Muscle layer of duodenum (tissue), 2 donors: Measurements from ENCODE around the gene DNAH6.

Experiments
- H3K27ac ChIP-seq: one replicate; pipeline ENCODE4 v1.7.0; 2013; ENCODE audit warnings: mild to moderate bottlenecking, low read length
- H3K27me3 ChIP-seq: one replicate; pipeline ENCODE4 v1.7.0; 2013; ENCODE audit warnings: low read depth, mild to moderate bottlenecking, control low read depth, low read length
- H3K36me3 ChIP-seq, 2 donors: one replicate each; pipeline ENCODE4 v1.7.0; 2013; ENCODE audit warnings: low read length in 2 of 2, control low read depth in 1 of 2, mild to moderate bottlenecking in 1 of 2; ENCODE audit not compliant: insufficient read depth in 2 of 2, control insufficient read depth in 1 of 2
- H3K4me1 ChIP-seq, 2 donors: one replicate each; pipeline ENCODE4 v1.7.0; 2013; ENCODE audit warnings: low read length in 2 of 2, mild to moderate bottlenecking in 2 of 2, control low read depth in 1 of 2, moderate library complexity in 1 of 2; ENCODE audit not compliant: insufficient read depth in 2 of 2, control insufficient read depth in 1 of 2
- H3K4me3 ChIP-seq, 2 donors: one replicate each; pipeline ENCODE4 v1.7.0; 2013; ENCODE audit warnings: low read length in 2 of 2, low read depth in 1 of 2, mild to moderate bottlenecking in 1 of 2
- H3K9me3 ChIP-seq, 2 donors: one replicate each; pipeline ENCODE4 v1.7.0; 2013; ENCODE audit warnings: low read length in 2 of 2, control low read depth in 1 of 2, mild to moderate bottlenecking in 1 of 2; ENCODE audit not compliant: control insufficient read depth in 1 of 2
- donor health status: healthy.

The DNAH6 gene

DNA sequence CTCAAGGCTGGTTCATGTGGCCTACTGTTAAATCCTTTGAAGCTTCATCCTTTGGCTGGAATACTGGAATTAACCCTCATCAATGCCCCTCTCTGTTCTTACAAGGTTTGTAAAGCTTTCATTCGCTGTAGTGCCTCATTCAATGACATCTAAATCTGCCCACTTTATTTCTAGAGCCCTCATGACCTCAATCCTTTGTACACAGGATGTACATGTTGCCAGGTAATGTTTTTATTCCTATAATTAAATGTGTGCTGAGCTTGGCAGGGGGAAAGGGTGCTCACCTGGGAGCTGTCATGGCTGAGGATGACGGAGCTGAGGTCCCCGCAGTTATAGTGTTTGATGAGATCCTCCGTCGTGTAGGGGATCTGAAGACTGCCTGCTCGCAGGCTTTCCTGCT, 325.3 kb downstream of the DNAH6 start:
- Histone ChIP-seq H3K36me3 (no peaks in the 10 kb centered on the region), H3K9me3 (no peaks in the 10 kb centered on the region), H3K27me3 (no peaks in the 10 kb centered on the region), H3K4me3 (no peak overlapping the region), H3K4me1 (no peaks in the 10 kb centered on the region), H3K27ac (no peak overlapping the region)

DNA sequence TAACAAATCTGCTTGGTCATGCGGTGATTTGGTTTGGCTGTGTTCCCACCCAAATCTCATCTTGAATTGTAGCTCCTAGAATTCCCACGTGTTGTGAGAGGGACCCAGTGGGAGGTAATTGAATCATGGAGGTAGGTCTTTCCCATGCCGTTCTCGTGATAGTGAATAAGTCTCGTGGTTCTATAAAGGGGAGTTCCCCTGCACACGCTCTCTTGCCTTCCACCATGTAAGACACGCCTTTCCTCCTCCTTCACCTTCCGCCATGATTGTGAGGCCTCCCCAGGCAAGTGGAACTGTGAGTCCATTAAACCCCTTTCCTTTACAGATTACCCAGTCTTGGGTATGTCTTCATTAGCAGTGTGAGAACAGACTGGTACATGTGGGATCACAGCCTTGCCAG, 327.8 kb downstream of the DNAH6 start:
- no peak overlapping the region for H3K4me3 ChIP-seq
- no peak overlapping the region for H3K27ac ChIP-seq

DNA sequence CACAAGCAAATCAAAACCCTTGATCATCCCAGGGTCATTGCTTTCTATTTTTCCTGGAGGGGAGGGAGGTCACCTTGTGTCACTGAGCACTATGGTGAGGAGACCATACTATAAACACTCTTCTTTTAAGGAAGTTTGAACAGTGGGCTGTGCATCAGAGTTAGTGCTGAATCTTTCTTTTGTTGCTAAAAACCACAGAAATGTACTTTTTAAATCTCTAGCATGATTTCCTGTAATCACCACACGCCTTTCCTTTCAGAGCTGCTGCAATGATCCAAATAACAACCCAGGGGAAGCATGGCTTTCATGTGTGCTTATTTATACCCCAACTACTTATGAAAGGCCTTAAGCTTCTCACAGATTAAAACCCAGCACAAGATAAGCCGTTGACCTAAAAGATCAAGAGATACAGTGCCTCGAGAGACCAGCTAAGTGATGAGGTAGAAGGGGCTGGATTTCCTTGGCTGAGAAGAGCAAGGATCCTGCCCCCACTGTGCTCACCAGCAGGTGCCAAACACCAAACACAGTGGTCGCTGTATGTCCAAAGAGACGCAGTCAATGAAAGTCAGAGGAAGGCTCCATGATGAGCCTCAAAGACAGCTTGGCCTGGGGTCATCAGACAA, 329.9 kb downstream of the DNAH6 start:
- peak overlapping the region; percentile 61 for H3K27ac ChIP-seq
- H3K36me3 ChIP-seq: no peaks in the 10 kb centered on the region
- H3K4me1 ChIP-seq: no peaks in the 10 kb centered on the region
- H3K9me3 ChIP-seq: no peaks in the 10 kb centered on the region
- no peaks in the 10 kb centered on the region for H3K27me3 ChIP-seq
- H3K4me3 ChIP-seq: no peak overlapping the region

More for the DNA sequence above, 327.8 kb downstream of the DNAH6 start:
- Histone ChIP-seq H3K36me3 (no peaks in the 10 kb centered on the region), H3K9me3 (no peaks in the 10 kb centered on the region), H3K4me1 (no peaks in the 10 kb centered on the region), H3K27me3 (no peaks in the 10 kb centered on the region)

DNA sequence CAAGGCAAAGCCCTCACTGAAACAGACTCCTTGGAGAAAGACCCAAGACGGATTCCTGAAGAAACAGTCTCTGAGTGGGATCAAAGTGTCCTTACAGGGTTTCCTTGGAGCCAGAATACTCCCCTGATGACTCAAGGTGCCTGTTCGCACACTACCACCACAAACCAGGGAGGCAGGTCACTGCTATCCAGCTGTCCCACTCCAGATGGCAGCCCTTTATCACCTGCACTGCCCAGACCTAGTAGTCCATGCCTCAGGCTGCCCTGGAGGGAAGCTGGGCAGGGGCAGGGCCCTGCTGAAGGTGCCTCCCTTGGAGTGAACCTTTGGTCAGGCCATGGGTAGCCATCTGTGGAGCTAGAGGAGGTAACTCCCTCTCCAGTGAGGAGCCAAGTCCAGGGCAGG, 330.4 kb downstream of the DNAH6 start:
- no peaks in the 10 kb centered on the region for H3K4me1 ChIP-seq
- H3K36me3 ChIP-seq: no peaks in the 10 kb centered on the region
- H3K27ac ChIP-seq: peak overlapping the region; percentile 61
- no peaks in the 10 kb centered on the region for H3K9me3 ChIP-seq
- H3K4me3 ChIP-seq: no peak overlapping the region
- H3K27me3 ChIP-seq: no peaks in the 10 kb centered on the region

DNA sequence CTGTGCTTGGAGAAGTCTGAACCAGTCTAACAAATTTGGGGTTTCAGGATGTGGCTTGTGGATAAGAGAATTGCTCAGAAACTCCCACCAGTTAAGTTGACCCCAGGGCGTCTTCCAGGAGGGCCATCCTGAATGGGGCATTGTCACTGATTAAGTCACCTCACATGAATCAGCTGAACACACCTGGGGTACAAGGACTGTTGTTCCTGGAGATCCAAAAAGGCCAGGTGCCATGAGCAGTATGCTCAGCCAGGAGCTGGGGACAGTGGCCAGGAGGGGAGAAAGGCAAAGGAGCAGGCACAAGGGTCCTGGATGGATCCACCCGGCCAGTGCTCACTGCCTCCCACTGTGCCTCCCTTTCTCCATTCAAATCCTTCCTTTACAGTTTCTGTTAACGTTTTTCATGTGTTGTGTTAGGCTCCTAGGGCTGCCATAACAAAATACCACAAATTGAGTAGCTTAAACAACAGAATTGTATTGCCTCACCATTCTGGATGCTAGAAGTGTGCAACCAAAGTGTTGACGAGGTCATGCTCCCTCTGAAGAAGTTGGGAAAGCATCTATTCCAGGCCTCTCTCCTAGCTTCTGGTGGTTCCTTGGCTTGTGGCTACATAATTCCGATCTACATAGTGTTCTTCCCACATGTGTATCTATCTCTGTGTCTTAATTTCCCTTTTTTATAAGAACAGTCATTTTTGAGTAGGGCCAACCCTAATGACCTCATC, 331.2 kb downstream of the DNAH6 start:
- no peaks in the 10 kb centered on the region for H3K4me1 ChIP-seq
- no peak overlapping the region for H3K27ac ChIP-seq

DNA sequence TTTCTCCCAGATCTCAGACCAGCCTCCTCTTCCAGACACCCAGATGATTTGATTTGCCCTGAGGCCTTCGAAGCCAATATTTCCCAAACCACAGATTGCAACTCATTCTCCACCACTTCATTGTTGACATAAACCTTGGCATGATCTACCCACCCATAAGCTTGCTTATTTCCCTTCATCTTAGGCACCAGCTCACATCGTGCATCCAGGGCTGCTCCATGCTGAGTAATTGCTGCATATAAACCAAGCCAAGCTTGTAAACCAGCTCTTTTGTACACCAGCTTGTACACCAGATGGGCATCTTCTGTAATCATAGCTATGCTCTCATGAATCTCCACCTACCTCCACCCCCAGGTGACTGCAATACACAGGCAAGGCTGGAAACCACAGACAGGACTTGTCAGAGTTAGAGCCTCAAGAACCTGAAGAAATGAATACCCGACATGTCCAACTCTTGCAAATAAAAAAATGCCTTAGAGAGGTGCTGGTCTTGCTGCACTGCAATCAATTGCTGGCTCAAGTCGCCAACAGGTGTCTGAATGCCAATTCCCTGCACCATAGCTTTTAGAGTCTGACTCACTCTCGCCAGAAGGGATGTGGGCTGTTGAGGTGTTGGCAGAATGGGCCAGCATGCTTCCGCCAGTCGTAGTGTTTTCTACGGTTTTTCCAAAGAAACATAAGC, 333.1 kb downstream of the DNAH6 start:
- no peaks in the 10 kb centered on the region for H3K4me1 ChIP-seq
- no peak overlapping the region for H3K4me3 ChIP-seq
- H3K9me3 ChIP-seq: peaks cover 0 to 2% of the 10 kb centered on the region in 2 donors
- no peaks in the 10 kb centered on the region for H3K36me3 ChIP-seq
- no peaks in the 10 kb centered on the region for H3K27me3 ChIP-seq
- H3K27ac ChIP-seq: no peak overlapping the region

More for the DNA sequence above, 331.2 kb downstream of the DNAH6 start:
- H3K36me3 ChIP-seq: no peaks in the 10 kb centered on the region
- H3K4me3 ChIP-seq: no peak overlapping the region
- no peaks in the 10 kb centered on the region for H3K27me3 ChIP-seq
- H3K9me3 ChIP-seq: peaks cover 0 to 2% of the 10 kb centered on the region in 2 donors

DNA sequence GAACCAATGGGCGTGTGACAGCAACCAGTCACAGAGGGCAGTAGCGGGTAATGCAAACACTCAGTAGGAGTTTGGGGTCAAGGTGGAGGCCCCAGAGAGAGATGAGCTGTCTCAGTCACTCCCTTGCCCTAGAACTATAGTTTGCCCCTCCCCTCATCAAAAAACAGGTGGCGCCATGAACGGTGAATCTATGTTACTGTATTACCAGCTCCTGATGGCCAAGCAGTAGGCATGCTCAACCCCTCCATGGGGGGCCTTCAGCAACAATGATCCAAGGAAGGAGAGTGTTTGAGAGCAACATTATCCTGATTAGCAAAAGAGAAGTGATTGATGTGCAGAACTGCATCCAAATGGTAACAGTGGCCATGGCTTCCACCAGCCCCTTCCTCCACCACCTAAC, 334.2 kb downstream of the DNAH6 start:
- Histone ChIP-seq H3K4me1 (no peaks in the 10 kb centered on the region), H3K36me3 (no peaks in the 10 kb centered on the region), H3K9me3 (peaks cover 0 to 2% of the 10 kb centered on the region in 2 donors), H3K27ac (no peak overlapping the region), H3K27me3 (no peaks in the 10 kb centered on the region), H3K4me3 (no peak overlapping the region)

DNA sequence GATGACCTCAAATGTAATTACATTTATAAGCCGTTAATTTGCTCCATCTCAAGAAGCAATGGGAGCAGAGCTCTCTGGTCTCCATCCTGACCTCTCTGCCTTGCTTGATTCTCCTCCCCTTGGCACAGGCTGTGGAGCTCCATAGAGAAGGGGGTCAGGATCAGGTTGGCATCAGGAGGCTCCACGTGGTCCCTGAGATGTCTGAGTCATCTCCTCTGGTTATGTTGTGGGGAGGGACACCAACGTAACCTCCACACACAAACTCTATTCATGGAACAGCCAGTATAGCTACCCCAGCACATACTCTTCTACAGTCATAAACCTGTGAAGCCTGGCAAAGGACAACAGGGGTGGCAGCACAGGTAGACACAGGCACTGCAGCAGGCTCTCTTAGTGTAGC, 335.6 kb downstream of the DNAH6 start:
- H3K4me3 ChIP-seq: no peak overlapping the region
- H3K27me3 ChIP-seq: no peaks in the 10 kb centered on the region
- H3K27ac ChIP-seq: no peak overlapping the region
- no peaks in the 10 kb centered on the region for H3K36me3 ChIP-seq
- H3K9me3 ChIP-seq: peaks cover 0 to 2% of the 10 kb centered on the region in 2 donors
- H3K4me1 ChIP-seq: no peaks in the 10 kb centered on the region

DNA sequence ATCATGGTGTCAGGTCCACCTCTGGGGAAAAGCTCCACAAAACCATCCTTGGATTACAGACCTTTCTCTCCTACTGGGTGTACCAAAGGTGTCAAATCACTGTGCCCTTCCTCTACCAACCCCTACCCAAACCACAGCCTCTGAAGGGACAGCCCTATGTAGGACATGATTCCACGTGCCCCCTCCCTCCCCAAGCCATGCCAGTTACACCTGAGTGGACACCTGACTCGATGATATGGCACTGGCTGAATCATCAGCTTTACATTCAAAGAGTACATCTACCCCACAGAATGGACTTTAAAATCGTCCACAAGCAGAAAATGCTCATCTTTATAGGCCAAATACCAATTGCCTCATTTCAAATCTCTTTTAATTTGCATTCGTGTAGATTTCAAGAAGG, 338.6 kb downstream of the DNAH6 start:
- no peaks in the 10 kb centered on the region for H3K27me3 ChIP-seq

DNA sequence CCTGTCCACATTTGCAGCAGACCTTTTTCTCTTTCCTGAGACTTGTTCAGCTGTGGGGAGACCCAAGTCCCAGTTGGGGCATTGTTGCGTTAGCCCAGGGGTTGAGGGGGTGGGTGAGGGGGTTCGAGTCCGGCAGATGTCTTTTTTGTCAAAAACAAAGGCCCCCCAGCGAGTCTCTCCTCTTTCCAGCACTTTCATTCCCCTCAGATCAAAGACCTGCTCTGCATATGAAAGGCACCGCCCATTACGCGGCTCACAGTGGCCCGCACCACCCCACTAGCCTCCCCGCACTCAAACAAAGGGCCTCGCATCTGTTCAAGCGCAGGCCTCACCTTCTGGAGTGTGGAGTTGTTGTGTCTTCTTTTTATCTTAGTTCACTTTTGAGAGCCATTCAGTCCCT, 339.4 kb downstream of the DNAH6 start:
- Histone ChIP-seq H3K4me3 (no peak overlapping the region), H3K27me3 (no peaks in the 10 kb centered on the region), H3K27ac (no peak overlapping the region), H3K36me3 (no peaks in the 10 kb centered on the region), H3K9me3 (peaks cover 0 to 2% of the 10 kb centered on the region in 2 donors), H3K4me1 (no peaks in the 10 kb centered on the region)

More for the DNA sequence above, 338.6 kb downstream of the DNAH6 start:
- no peak overlapping the region for H3K27ac ChIP-seq
- no peaks in the 10 kb centered on the region for H3K36me3 ChIP-seq
- no peak overlapping the region for H3K4me3 ChIP-seq
- H3K4me1 ChIP-seq: no peaks in the 10 kb centered on the region
- H3K9me3 ChIP-seq: peaks cover 0 to 2% of the 10 kb centered on the region in 2 donors

DNA sequence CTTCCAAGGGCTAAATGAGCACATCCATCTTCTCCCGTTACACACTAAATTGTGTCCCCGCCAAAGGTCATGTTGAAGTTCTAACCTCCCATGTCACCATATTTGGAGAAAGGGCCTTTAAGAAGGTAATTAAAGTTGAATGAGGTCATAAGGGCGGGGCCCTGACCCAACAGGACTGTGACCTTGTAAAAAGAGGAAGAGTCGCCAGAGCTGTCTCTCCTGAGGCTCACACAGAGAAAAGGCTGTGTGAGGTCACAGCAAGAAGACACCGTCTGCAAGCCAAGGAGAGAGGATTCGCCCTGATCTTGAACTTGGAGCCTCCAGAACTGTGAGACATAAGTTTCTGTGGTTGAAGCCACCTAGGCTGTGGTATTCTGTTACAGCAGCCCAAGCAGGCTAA, 340.5 kb downstream of the DNAH6 start:
- Histone ChIP-seq H3K4me1 (no peaks in the 10 kb centered on the region), H3K27ac (no peak overlapping the region), H3K27me3 (no peaks in the 10 kb centered on the region), H3K9me3 (peaks cover 0 to 2% of the 10 kb centered on the region in 2 donors), H3K36me3 (no peaks in the 10 kb centered on the region), H3K4me3 (no peak overlapping the region)
